IMR-90 (cell line): ENCODE data around the gene USP32. TPM values are rescaled to one million over a fixed set of nuclear protein-coding genes. Genes with fewer than 3 reads are reported as not detected.

Experiments
- ATAC-seq: fragments of 200-7000 bp; cut with Tn5 transposase; 2 replicates; pipeline ENCODE4 v1.9.1; 2020; ENCODE audit warnings: low read depth, mild to moderate bottlenecking, moderate library complexity
- BruUV-seq: library from RNA; stranded (reverse); fragments of 400-500 nt; replicated peaks from 2 replicates; lab custom pipeline; 2021; lab: Mats Ljungman, UMichigan
- CTCF ChIA-PET: fragments of 300-600 bp; formaldehyde crosslinking; extraction: SDS; loops from one replicate; lab custom pipeline; 2021; ENCODE audit warnings: antibody characterized with exemption; lab: Yijun Ruan, JAX
- POLR2A ChIA-PET: fragments of 300-600 bp; sonication (Branson Sonifier 250); formaldehyde crosslinking; loops from one replicate; lab custom pipeline; 2022; ENCODE audit warnings: antibody characterized with exemption; ENCODE audit not compliant: unreplicated experiment; lab: Charles Lee
- DNase-seq: peaks from one replicate; pipeline ENCODE4 v3.0.0; 2013
- H2AFZ ChIP-seq: replicated peaks from 2 replicates; pipeline ENCODE3; 2013; ENCODE audit warnings: low read length, mild to moderate bottlenecking; ENCODE audit not compliant: poor library complexity
- H2AK5ac ChIP-seq: 2 replicates; pipeline ENCODE4 v1.6.1; 2013; ENCODE audit warnings: low read depth, low read length, inconsistent platforms
- H2AK9ac ChIP-seq: replicated peaks from 2 replicates; pipeline ENCODE3; 2013; ENCODE audit warnings: mild to moderate bottlenecking, low read depth, low read length, moderate library complexity; ENCODE audit not compliant: poor library complexity
- H2BK120ac ChIP-seq: 2 replicates; pipeline ENCODE4 v1.6.1; 2013; ENCODE audit warnings: low read depth, low read length, inconsistent platforms
- H2BK15ac ChIP-seq: 3 replicates; pipeline ENCODE4 v1.6.1; 2013; ENCODE audit warnings: low read depth, low read length, inconsistent platforms
- H2BK20ac ChIP-seq: 2 replicates; pipeline ENCODE4 v1.6.1; 2013; ENCODE audit warnings: low read depth, mild to moderate bottlenecking, inconsistent platforms, low read length, moderate library complexity
- H2BK5ac ChIP-seq: 2 replicates; pipeline ENCODE4 v1.6.1; 2013; ENCODE audit warnings: mild to moderate bottlenecking, low read depth, low read length, inconsistent platforms; ENCODE audit not compliant: poor library complexity, severe bottlenecking
- H3K14ac ChIP-seq: replicated peaks from 2 replicates; pipeline ENCODE4 v1.6.1; 2013; ENCODE audit warnings: low read depth, low read length, inconsistent platforms
- H3K18ac ChIP-seq: 2 replicates; pipeline ENCODE4 v1.6.1; 2013; ENCODE audit warnings: low read depth, low read length, control low read depth
- H3K23ac ChIP-seq: 2 replicates; pipeline ENCODE4 v1.6.1; 2013; ENCODE audit warnings: low read depth, low read length, inconsistent platforms
- H3K27ac ChIP-seq: 2 replicates; pipeline ENCODE4 v1.5.1; 2013; ENCODE audit warnings: mild to moderate bottlenecking, control low read depth, low read length; ENCODE audit not compliant: insufficient read depth
- H3K27me3 ChIP-seq: 2 replicates; pipeline ENCODE4 v1.6.1; 2013; ENCODE audit warnings: low read length; ENCODE audit not compliant: control insufficient read depth, insufficient read depth
- H3K36me3 ChIP-seq: 2 replicates; pipeline ENCODE4 v1.6.1; 2013; ENCODE audit warnings: low read length, mixed read lengths; ENCODE audit not compliant: control insufficient read depth, insufficient read depth
- H3K4ac ChIP-seq: 2 replicates; pipeline ENCODE4 v1.6.1; 2013; ENCODE audit warnings: low read depth, low read length, inconsistent platforms
- H3K4me1 ChIP-seq: 2 replicates; pipeline ENCODE4 v1.6.1; 2013; ENCODE audit warnings: low read length, mixed read lengths; ENCODE audit not compliant: control insufficient read depth, insufficient read depth
- H3K4me2 ChIP-seq: 2 replicates; pipeline ENCODE4 v1.6.1; 2013; ENCODE audit warnings: low read depth, mild to moderate bottlenecking, control low read depth, low read length, moderate library complexity
- H3K4me3 ChIP-seq: 2 replicates; pipeline ENCODE4 v1.5.1; 2013; ENCODE audit warnings: low read depth, mild to moderate bottlenecking, control low read depth, low read length, moderate library complexity; ENCODE audit not compliant: insufficient read depth
- H3K56ac ChIP-seq: 2 replicates; pipeline ENCODE4 v1.6.1; 2013; ENCODE audit warnings: low read length, inconsistent platforms; ENCODE audit not compliant: insufficient read depth; ENCODE audit errors: extremely low read depth
- H3K79me1 ChIP-seq, 2 experiments: 2 replicates each; pipeline ENCODE4 v1.6.1; 2013; ENCODE audit warnings: low read length in 2 of 2, inconsistent platforms in 1 of 2, low read depth in 1 of 2
- H3K9ac ChIP-seq: 2 replicates; pipeline ENCODE4 v1.6.1; 2013; ENCODE audit warnings: low read depth, low read length, control low read depth
- H3K9me1 ChIP-seq: 2 replicates; pipeline ENCODE4 v1.6.1; 2013; ENCODE audit warnings: low read length, inconsistent platforms; ENCODE audit not compliant: insufficient read depth
- H3K9me3 ChIP-seq: 2 replicates; pipeline ENCODE4 v1.6.1; 2013; ENCODE audit warnings: low read length; ENCODE audit not compliant: control insufficient read depth, insufficient read depth
- H4K20me1 ChIP-seq: 2 replicates; pipeline ENCODE4 v1.6.1; 2013; ENCODE audit warnings: low read length, inconsistent platforms; ENCODE audit not compliant: insufficient read depth
- H4K5ac ChIP-seq: 2 replicates; pipeline ENCODE4 v1.6.1; 2013; ENCODE audit warnings: mild to moderate bottlenecking, low read depth, low read length, control low read depth
- H4K8ac ChIP-seq, 2 experiments: 2 replicates each; pipeline ENCODE4 v1.6.1; 2013; ENCODE audit warnings: low read depth in 2 of 2, low read length in 2 of 2, control low read depth in 1 of 2, inconsistent platforms in 1 of 2
- H4K91ac ChIP-seq: 2 replicates; pipeline ENCODE4 v1.6.1; 2013; ENCODE audit warnings: low read depth, low read length, inconsistent platforms; ENCODE audit not compliant: insufficient read depth
- CHD1 ChIP-seq: IDR thresholded peaks from 2 replicates; pipeline ENCODE4 v1.6.1; 2012; ENCODE audit warnings: low read depth, low read length, improper control_type of control experiment
- MAFK ChIP-seq: IDR thresholded peaks from 2 replicates; pipeline ENCODE4 v1.6.1; 2012; ENCODE audit warnings: low read depth, low read length, improper control_type of control experiment
- NFE2L2 ChIP-seq: fragments of 150-350 bp; IDR thresholded peaks from 2 replicates; pipeline ENCODE4 v1.6.1; 2016; ENCODE audit warnings: low read depth, mild to moderate bottlenecking, low read length
- RFX5 ChIP-seq: IDR thresholded peaks from 2 replicates; pipeline ENCODE4 v1.8.0; 2012; ENCODE audit warnings: low read depth, mild to moderate bottlenecking, low read length, moderate library complexity
- USF2 ChIP-seq: fragments of 150-350 bp; IDR thresholded peaks from 2 replicates; pipeline ENCODE4 v1.6.1; 2017; ENCODE audit warnings: mild to moderate bottlenecking, antibody characterized with exemption, low read length, low read depth
- whole genome bisulfite sequencing, 2 experiments: methylation state at CpG; one replicate each; pipeline versions ENCODE4 v1.1.5 to v1.1.7; 2013; ENCODE audit warnings: missing lambda C conversion rate in 2 of 2; ENCODE audit not compliant: insufficient read length in 1 of 2; ENCODE audit errors: extremely low coverage in 2 of 2; 5-methylcytosine and 5-hydroxymethylcytosine counted together
- dilution Hi-C: fragments of 300-500 bp; cut with HindIII; formaldehyde crosslinking; loops from one replicate; pipeline ENCODE4 v1.14.3; 2018; ENCODE audit warnings: low sequenced_read_pairs; ENCODE audit not compliant: unreplicated experiment
- in situ Hi-C: fragments of 300-500 bp; cut with MboI; formaldehyde crosslinking; loops from 3 replicates; pipeline ENCODE4 v1.14.3; 2019; ENCODE audit warnings: low sequenced_read_pairs, inconsistent platforms, mixed read lengths
- intact Hi-C: fragments of 100-400 bp; cut with micrococcal nuclease; formaldehyde crosslinking; loops from 2 replicates; pipeline ENCODE4 v1.10.0; 2022
- polyA plus RNA-seq, 3 experiments: library from polyadenylated mRNA; depleted of rRNA; stranded (reverse); fragments of >200 nt; gene quantifications; 2 replicates each; pipeline ENCODE4 v1.2.3, GENCODE V29; 2012; ENCODE audit warnings: low replicate concordance in 1 of 3
- total RNA-seq: library from RNA; depleted of rRNA; stranded (reverse); fragments of >200 nt; gene quantifications from 2 replicates; pipeline ENCODE4 v1.2.3, GENCODE V29; 2012
- TF ChIP-seq, protein P1 (sequence below): conservative IDR thresholded peaks from 2 replicates; pipeline ENCODE4 v1.5.1; 2012; ENCODE audit warnings: mild to moderate bottlenecking, low read depth, low read length, improper control_type of control experiment

Gene USP32
- total and polyA plus RNA-seq, 2 of the 4 experiments (the other 2 are of a cell fraction) = 16.8 to 46.8 TPM

DNA sequence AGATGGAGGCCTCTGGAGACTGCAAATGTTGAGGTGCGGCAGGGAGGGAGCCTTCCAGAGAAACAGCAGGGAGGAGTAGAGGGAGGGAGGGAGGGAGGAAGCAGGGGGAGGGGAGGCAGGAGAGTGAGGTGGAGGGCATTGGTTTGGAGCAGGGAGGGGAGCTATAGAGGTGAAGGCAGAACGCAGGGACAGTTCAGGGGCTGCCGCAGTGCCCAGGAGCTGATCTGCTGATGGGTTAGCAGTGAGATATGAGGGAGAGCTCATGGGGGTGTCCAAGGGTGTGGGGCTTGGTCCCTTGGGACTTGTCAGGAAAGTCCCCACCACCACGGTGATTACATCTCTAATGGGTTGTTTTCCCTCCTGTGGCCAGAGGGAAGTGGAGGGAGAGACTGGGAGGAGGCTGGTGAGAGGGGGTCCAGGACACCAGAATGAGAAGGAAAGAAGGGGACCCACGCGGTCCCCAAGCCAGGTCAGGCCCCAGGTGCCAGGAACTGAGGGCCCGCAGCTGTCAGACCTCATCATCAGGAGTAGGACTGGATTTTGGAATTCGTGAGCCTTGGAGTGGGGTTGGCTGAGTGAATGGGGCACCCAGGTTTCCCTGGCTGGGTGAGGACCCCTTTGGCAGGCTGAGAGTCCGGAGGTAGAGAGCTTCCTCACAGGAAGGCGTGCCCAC lies 231.0 kb downstream of the USP32 start:
- no peak overlapping the region for H3K23ac ChIP-seq
- H3K9ac ChIP-seq = no peak overlapping the region
- H4K8ac ChIP-seq = no peak overlapping the region
- ATAC-seq (no peak), DNase-seq (no peak)
- H4K91ac ChIP-seq = no peak overlapping the region
- no peak overlapping the region for H3K18ac ChIP-seq
- ChIA-PET POLR2A (no interaction called here), CTCF (no interaction called here)
- H3K56ac ChIP-seq = no peak overlapping the region
- H2AK9ac ChIP-seq = no peak overlapping the region
- no peak overlapping the region for H3K4me3 ChIP-seq
- BruUV-seq = no TSS peak
- H2BK20ac ChIP-seq = no peak overlapping the region
- TF ChIP-seq, protein P1, sequence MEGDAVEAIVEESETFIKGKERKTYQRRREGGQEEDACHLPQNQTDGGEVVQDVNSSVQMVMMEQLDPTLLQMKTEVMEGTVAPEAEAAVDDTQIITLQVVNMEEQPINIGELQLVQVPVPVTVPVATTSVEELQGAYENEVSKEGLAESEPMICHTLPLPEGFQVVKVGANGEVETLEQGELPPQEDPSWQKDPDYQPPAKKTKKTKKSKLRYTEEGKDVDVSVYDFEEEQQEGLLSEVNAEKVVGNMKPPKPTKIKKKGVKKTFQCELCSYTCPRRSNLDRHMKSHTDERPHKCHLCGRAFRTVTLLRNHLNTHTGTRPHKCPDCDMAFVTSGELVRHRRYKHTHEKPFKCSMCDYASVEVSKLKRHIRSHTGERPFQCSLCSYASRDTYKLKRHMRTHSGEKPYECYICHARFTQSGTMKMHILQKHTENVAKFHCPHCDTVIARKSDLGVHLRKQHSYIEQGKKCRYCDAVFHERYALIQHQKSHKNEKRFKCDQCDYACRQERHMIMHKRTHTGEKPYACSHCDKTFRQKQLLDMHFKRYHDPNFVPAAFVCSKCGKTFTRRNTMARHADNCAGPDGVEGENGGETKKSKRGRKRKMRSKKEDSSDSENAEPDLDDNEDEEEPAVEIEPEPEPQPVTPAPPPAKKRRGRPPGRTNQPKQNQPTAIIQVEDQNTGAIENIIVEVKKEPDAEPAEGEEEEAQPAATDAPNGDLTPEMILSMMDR = no peak
- TF ChIP-seq CHD1 (no peak), RFX5 (no peak), USF2 (no peak), NFE2L2 (no peak), MAFK (no peak)
- in situ Hi-C loops = no loop called here
- 63% methylated on average over 7 of the region's 10 CpGs; no CpG with 5 or more reads in 1 of the 2 experiments for WGBS, 2 experiments
- intact Hi-C loops = no loop called here
- no peak overlapping the region for H3K27ac ChIP-seq
- no peaks in the 10 kb centered on the region for H4K20me1 ChIP-seq
- no peak overlapping the region for H2BK15ac ChIP-seq
- no peak overlapping the region for H4K5ac ChIP-seq
- H3K79me1 ChIP-seq = no peaks in the 10 kb centered on the region
- dilution Hi-C loops = no loop called here
- H3K4me2 ChIP-seq = no peak overlapping the region
- no peak overlapping the region for H3K4ac ChIP-seq
- peaks cover 2% of the 10 kb centered on the region; the same call in 1 of the 2 replicates for H3K4me1 ChIP-seq
- H2BK120ac ChIP-seq = no peak overlapping the region
- no peak overlapping the region for H2AFZ ChIP-seq
- H3K27me3 ChIP-seq = peaks cover 36% of the 10 kb centered on the region
- no peak overlapping the region for H2AK5ac ChIP-seq
- H3K36me3 ChIP-seq = no peaks in the 10 kb centered on the region
- no peak overlapping the region for H3K14ac ChIP-seq
- H3K9me3 ChIP-seq = no peaks in the 10 kb centered on the region
- H2BK5ac ChIP-seq = no peak overlapping the region
- H3K9me1 ChIP-seq = no peaks in the 10 kb centered on the region
